CD4-positive, alpha-beta T cell treated with Interleukin-21 for 1 hour (primary cell): ENCODE data around the gene TPM1.
A peak's percentile ranks its signal among the peaks of the same experiment; 100 is the strongest.
"Not testable (repeated sequence)": the region's sequence is repeated elsewhere in the genome, so short reads cannot be mapped to it uniquely, and the experiment has no call there.

ENCODE experiments used
- DNase-seq: peaks from one replicate; pipeline ENCODE4 v3.0.0-alpha.2; 2020

Gene TPM1

GRCh38 chr15:63075984-63076713, 33.6 kb downstream of the TPM1 start:
- DNase-seq: no peak

GRCh38 chr15:63076714-63077046, 34.1 kb downstream of the TPM1 start:
- no peak for DNase-seq

GRCh38 chr15:63077952-63078351, 35.4 kb downstream of the TPM1 start:
- no peak for DNase-seq

GRCh38 chr15:63079947-63080626, 37.5 kb downstream of the TPM1 start:
- no peak for DNase-seq

GRCh38 chr15:63080634-63081250, 38.2 kb downstream of the TPM1 start:
- DNase-seq: no peak

- no peak for DNase-seq
These were observed 39.8 kb downstream of the TPM1 start for GRCh38 chr15:63082366-63082765.

- no peak for DNase-seq
These were observed 40.5 kb downstream of the TPM1 start for GRCh38 chr15:63083044-63083443.

- no peak for DNase-seq
These were observed 41.0 kb downstream of the TPM1 start for GRCh38 chr15:63083541-63083940.

GRCh38 chr15:63084806-63085205, 42.3 kb downstream of the TPM1 start:
- no peak for DNase-seq

GRCh38 chr15:63085289-63085688, 42.7 kb downstream of the TPM1 start:
- no peak for DNase-seq

GRCh38 chr15:63086271-63086670, 43.7 kb downstream of the TPM1 start:
- DNase-seq: no peak

GRCh38 chr15:63086947-63087346, 44.4 kb downstream of the TPM1 start:
- DNase-seq: no peak

- no peak for DNase-seq
These were observed 46.1 kb downstream of the TPM1 start for GRCh38 chr15:63088533-63089245.

- no peak for DNase-seq
These were observed 46.9 kb downstream of the TPM1 start for GRCh38 chr15:63089260-63090043.

GRCh38 chr15:63090472-63090871, 47.9 kb downstream of the TPM1 start:
- no peak for DNase-seq

- no peak for DNase-seq
These were observed 48.3 kb downstream of the TPM1 start for GRCh38 chr15:63090887-63091286.

GRCh38 chr15:63091679-63092446, 49.3 kb downstream of the TPM1 start:
- DNase-seq: no peak

GRCh38 chr15:63093486-63094205, 51.1 kb downstream of the TPM1 start:
- DNase-seq: peak; percentile 73

- no peak for DNase-seq
These were observed 52.0 kb downstream of the TPM1 start for GRCh38 chr15:63094495-63094931.

GRCh38 chr15:63096178-63096577, 53.6 kb downstream of the TPM1 start:
- DNase-seq: no peak

- DNase-seq: not testable (repeated sequence)
These were observed 56.4 kb downstream of the TPM1 start for GRCh38 chr15:63098901-63099300.
